GM18858 (cell line): ENCODE data around the gene FGF8.
"Not testable (repeated sequence)": the region's sequence is repeated elsewhere in the genome, so short reads cannot be mapped to it uniquely, and the experiment has no call there.

ENCODE experiments used
- ATAC-seq: cut with Tn5 transposase; IDR thresholded peaks from one replicate; pipeline ENCODE4 v1.9.1; 2021; ENCODE audit not compliant: unreplicated experiment

FGF8 gene, protein sequence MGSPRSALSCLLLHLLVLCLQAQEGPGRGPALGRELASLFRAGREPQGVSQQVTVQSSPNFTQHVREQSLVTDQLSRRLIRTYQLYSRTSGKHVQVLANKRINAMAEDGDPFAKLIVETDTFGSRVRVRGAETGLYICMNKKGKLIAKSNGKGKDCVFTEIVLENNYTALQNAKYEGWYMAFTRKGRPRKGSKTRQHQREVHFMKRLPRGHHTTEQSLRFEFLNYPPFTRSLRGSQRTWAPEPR

DNA sequence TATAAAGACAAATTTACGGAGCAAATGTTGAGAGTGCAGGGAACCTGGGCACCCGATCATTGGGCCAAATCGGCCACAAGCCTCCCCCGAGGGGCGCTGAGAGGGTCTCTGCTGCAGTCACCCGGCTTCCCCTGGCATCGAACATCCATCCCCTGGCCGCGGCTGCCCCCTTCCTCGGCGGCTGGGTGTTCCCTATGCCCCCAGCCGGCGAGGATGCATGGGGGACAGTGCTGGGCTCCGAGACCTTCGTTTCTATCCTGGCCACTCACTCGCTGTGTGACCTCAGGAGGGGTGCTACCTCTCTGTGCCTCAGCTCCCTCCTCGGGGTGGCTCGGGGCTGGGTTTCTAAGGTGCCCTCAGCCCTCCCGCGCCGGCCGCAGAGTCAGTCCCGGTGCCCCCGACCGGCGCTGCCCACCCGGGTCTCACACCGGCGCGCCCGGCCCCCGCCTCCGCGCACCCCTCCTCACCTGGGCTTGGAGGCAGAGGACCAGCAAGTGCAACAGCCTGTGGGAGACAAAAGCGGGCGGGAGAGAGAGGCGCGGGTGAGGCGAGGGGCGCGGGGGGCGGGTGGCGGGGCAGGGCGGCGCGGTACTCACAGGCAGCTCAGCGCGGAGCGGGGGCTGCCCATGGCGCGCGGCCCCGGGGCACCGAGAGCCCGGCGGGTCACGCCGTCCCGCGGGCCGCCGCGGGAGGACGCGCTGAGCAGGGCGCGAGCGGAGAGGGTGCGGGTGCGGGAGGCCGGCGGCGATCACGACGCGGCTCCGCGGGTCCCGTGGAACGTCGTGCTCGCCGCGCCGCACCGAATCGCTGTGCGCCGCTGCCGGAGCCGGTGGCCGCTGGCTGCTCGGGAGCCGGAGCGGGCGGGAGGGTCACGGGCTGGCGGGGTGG lies at the start of gene FGF8:
Gene FGF8 (minus strand): TSS at position 842 of the 888 bp plus-strand sequence. CDS start 214 bp downstream, at position 628.
- ATAC-seq: no peak

DNA sequence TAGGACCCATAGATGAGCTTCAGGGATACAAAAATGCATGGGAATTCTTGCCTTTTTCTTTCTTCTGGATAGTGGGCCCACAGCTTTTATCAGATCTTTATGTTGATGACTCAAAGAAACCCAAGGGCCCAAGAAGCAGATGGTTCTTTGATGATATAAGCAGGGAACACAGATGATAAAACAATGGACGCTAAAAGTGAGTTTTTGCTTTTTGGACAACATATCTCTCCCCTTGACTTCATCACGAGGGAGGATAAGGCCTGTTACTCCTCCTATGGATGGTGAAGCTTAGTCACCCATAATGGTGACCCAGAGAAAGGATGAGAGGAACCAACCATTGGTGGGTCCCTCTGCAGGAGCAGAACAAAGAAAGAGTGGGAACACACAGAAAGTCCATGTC lies 48.8 kb upstream of the FGF8 start:
- ATAC-seq: no peak

DNA sequence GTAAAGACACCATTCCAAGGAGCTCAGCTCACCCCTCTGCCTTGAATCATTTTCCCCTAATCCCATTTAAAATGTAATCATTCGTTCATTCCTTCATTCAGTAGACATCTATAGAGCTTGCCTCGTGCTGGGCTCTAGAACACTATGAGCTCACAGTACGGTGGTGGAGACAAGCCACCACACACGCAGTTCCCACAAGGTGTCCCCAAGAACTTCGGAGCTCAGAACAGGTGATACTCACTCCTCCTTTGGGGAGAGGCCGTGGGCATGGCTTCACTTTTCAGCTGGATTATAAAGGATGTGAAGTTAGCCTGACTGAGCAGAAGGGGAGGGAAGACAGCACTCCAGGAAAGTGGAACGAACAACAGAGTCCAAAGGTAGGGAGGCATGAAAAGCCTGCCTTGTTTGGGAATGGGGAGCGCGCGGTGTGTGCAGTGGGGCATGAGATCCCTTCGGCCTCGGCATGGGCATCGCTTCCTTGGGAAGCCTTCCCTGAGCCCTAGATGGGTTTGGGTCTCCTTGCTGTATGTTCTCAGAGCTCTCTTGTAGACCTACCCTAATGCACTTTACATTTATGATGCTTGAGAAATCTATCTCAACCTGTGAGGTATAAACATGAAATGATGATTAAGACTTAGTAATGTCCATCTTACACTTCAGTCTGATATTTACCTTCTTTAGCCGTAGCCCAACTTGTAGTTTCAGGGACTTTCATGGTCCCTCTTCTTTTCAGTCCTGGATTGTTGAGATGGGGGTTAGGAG lies 43.1 kb upstream of the FGF8 start:
- peak; percentile 12 for ATAC-seq

DNA sequence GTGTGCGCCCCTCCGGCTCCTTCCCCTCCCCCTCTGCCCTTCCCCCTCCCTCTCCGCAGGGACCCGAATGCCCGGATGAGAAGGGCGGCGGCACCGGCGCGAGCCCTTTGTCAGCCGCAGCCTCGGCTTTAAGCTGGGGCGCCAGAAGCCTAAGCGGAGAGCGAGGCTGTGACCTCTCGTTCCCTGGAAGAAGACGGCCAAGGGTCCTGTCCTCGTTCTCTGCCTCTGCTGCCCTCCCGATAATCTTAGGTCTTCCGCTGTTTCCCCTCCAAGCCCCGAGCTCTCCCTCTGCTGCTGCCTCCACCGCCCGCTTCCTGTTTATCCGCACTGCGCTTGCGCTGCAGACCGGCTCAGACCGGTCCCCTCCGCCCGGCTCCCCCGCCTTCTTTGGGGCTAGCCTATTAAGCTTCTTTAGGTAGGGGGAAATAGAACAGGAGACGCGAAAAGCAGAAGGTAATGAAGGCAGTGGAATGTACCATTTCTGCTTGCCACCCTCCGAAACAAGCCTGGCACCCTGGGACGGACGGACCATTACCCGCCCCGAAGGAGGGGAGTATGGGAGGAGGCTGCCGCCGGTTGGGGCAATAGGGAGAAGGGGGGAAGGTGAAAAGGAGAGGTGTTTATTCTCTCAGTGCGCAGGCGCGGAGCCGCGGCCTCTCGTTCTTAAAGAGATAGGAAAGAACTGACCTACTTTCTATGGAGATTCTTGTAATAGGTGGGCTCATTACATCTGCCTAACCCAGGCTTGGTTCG lies 42.4 kb upstream of the FGF8 start, which contains the start of gene OGA:
Gene OGA (minus strand): TSS at position 326 of the 753 bp plus-strand sequence. CDS start 422 bp downstream, outside the sequence.
- ATAC-seq: peak; percentile 78

DNA sequence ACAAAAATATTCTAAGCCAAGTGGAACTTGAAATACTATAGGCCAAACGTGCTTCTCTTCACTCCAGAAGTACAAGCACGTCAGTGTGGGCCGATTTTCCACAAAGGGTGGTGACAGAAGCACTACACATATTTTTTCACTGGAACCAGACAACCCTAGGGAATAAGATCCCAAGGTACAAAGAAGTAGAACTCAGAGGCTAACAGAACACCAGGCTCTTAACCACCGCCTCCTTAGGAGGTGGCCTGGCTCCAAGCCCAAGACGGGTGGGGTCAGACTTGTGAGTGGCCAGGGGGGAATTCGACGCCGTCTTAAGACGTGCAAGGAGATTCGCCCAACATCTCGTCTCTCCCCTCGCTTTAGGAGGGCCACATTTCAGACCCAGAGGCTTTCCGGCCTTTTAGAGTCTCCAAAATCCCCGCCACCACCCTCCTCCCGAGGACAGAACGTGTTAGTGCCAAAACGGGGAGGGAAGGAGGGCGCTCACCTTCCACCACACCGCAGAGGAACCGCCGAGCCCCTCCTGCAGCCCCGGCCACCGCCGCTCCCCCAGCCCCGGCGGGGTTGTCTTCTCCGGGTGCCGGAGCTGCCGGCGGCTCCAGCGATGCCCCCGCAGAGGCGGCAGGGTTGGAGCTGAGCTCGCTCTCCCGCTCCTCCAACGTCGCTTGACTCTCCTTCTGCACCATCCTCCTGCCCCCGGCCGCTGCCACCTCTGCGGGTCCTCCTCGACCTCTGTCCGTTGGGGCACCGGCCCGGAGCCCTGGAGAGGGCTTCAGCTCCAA lies 41.6 kb upstream of the FGF8 start:
- ATAC-seq: no peak

DNA sequence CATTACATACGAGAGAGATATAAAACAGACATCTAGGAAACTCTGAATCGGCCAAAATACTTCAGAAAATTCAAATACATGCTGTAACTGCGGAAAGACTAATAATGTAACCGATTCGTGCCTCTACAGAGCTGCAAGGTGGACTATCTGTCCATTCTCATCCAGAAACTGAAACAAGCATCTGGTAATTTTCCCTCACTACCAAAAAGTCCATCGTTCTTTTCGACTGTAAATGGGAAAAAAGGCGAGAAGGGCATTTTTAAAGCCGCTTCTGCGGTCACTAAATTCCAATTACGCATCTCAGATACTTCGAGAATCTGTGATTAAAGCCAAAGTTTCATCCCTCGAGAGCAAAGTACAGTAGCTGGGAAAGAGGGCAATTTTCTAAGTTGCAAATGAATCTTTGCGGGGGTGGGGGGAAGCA lies 41.0 kb upstream of the FGF8 start:
- ATAC-seq: no peak

DNA sequence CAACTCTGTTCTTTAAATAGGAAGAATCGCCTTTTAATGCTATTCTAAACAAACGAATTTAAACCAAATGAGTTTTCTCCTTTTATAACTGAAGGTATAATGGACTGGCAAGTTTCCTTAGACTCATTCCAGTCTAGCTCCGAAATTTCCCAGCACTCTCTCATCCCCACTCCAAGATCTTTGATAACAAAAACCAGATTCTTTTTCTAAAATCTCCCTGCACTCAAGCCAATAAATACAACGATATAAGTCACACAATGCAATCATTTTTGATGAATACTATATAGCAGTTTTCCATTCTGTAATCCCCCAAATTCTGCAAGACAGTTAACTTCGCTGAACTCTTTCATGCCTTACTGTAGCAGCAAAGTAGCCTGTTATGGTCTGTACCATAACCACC lies 40.5 kb upstream of the FGF8 start:
- no peak for ATAC-seq

DNA sequence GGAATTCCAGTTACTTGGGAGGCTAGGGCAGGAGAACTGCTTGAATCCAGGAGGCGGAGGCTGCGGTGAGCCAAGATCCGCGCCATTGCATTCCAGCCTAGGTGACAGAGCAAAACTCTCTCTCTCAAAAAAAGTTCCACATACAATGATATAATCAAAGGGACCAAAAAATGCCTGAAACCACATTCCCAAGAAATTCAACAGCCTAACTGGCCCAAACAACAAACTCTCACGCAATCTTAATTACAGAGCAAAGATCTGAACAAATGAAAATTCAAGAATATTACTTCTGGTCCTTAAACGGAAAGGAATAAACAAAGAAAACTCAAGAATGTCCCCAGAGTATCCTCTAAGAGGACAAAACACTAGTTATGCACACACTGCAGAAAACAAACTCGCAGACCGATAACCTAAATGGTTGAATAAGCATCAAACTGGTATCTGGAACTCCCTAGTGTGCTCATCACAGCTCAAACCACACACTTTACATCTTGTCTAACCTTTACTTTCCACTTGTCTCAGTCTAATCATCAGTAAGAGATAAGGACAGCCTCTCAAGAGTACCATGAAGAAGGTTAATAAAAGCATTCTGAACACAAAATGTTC lies 38.7 kb upstream of the FGF8 start:
- ATAC-seq: no peak

DNA sequence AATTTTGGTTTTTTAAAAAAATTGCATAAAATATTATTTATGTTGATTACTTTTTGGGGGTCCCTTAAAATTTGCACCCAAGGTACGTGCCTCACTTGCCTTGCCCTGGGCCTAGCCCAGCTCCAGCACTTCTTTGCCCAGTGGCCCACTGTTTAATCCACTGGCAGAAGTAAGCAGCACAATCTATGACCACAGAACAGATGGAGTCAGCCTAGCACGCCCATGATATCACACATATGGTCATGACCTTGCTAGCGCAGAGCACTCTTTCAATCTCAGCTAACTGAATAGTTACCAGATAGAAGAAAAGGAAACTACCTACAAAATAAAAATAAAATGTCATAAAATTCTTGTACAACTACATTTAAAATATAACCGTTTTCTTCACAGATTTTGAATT lies 36.7 kb upstream of the FGF8 start:
- no peak for ATAC-seq

DNA sequence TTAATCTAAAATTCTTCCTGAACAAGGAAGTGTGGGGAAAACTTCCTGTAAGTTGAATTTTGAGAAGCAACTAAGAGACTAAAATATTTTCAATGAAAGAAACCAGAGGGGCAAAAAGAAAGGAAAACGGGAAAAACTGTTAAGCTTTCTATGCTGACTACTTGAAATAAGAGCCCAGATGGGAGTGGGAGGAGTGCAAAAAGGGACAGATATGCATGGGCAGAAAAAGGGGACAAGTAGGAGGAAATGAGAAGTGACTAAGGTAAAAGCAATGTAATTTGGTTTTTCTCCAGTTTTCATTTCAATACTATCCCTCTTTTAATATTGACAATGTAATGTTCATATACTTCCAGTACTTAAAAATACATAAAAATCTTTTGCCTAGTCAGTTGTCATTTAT lies 31.2 kb upstream of the FGF8 start:
- no peak for ATAC-seq

DNA sequence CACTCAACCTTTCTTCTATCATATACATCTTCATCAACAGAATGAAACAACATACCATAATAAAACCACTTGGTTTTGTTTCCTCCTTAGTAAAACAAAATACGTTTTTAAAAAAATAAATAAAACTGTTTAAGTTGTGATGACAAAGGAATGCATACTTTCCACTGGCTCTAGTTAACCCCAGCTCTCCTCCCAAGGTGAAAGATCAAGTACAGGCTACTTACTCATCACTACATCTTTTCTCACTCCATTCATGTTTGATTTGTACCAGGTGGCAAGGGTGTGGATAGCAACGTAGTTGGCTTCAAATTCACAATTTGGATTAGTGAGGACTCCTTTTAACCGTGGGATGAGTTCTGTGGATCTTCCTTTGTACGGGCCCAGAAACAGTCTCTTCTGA lies 27.6 kb upstream of the FGF8 start:
- ATAC-seq: no peak

DNA sequence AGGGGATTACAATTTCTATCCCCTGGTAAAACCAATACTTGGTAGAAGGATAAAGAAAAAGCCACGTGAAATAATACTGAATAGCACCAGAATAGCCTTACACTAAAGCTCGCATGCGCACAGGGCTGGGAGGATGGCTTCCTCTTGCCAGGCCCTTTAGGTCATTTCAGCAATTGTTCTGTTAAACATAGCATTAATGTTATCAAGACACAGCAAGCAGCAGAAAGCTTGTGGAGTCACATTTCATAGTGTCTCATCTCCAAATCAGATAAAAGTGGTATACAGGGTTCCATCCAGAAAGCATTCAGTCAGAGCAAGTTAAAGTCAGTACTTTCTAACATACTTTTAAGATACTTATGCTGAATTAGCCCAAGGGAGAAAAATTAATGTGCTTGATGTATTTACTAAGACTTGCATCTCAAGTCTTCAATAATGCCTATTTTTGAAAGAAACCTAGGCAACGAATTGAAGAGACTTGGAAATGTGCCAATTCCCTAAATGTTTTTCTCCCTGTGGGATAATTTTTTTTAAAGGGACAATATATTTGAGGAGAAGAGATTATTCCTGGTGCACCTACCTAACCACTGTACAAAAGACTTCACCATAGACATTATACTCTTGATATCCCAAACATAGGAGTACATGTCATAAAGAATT lies 21.6 kb upstream of the FGF8 start:
- ATAC-seq: no peak

DNA sequence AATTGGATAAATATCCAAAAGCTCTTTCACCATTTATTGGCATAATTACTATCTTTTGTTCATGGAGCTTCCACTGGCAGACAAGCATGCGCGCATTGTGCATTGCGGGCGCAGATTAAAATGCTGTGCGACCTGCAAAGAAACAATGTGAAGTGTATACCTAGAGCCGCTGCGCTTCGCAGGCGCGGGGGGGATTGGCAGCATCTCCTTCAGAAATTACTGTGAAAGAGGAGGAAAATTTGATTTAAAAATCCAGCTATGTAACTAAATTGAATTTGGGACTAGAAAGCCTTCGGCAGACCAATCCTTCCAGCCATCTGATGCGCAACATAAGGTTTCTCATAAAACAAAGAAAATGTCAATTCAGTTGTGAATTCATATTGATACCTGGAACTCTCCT lies 17.6 kb upstream of the FGF8 start:
- no peak for ATAC-seq

DNA sequence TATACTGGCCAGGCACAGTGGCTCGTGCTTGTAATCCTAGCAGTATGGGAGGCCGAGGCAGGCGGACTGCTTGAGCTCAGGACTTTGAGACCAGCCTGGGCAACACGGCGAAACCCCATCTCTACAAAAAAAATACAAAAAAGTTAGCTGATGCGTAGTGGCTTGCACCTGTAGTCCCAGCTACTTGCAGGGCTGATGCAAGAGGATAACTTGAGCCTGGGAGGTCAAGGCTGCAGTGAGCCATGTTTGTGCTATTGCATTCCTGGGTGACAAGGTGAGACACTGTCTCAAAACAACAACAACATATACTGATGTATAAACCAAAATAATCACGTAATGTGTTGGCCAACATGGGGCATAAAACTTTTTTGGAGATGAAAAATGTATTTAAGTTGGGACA lies 13.8 kb upstream of the FGF8 start:
- ATAC-seq: no peak

DNA sequence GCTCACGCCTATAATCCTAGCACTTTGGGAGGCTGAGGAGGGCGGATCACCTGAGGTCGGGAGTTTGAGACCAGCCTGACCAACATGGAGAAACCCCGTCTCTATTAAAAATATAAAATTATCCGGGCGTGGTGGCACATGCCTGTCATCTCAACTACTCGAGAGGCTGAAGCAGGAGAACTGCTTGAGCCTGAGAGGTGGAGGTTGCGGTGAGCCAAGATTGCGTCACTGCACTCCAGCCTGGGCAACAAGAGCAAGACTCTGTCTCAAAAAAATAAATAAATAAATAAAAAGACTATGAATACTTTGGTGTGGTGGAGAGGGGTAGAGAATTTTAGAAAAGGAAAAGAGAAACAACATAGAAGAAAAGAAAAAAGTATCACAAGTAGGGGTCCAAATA lies 13.3 kb upstream of the FGF8 start:
- ATAC-seq: not testable (repeated sequence)

DNA sequence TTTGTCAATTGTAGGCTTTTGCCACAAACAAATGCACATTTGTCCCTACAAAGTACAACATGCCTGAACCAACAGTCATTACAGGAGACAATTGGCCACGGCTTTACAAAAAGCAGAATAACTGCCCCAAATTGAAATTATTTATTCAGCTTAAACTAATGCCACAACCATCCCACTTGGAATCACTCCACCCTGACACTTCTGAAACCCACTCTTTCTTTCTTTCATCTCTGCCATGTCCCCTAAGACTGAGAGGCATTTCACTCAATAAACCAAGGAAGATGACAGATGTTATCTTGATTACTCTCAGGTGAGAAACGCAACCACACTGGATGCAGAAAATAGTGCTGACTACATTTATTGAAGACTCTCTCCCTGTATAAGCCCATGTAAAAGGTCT lies 9.9 kb upstream of the FGF8 start:
- ATAC-seq: no peak

DNA sequence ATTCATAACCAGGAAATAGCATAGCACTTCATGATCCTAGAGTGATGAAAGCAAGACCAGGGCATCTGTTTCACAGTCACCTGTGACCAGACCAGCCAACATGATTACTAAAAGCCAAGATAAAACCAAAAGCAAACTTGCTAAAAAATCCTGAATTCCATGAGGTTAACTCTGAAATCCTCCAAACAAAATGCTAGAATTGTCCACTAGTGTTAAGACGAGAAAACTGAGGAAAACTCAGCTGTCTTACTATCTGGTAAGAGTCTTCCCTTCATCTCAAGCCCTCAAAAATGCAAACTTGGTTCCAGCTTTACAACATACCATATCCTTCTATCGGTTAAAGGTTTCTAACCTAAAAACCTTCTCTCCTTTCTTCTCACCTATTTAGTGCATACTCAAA lies 8.6 kb upstream of the FGF8 start:
- no peak for ATAC-seq

DNA sequence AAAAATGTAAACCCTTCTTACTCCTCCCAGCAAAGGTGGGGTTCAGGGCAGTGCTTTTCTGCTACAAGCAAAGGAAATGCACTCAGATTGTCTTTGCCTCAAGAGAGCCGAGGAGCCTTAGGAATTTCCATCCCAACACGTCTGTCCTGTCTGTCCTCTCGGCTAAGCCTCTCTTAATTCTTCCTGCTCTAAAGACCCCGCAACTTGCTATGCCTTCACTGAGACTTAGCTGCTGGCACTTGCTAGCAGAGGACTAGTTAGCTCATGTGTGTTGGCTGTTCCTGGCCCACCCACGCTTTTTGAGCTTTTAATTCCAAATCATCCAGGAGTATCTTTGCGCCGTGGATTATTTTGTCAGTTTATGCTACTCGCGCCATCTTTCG lies 7.8 kb upstream of the FGF8 start:
- no peak for ATAC-seq
